Astrocyte (in vitro differentiated cells and primary cell): ENCODE results near the gene MTA1.

Experiments
- CTCF ChIP-seq: IDR thresholded peaks from 2 replicates; pipeline ENCODE4 v1.5.1; 2011; ENCODE audit warnings: low read depth, mild to moderate bottlenecking, inconsistent platforms, low read length, moderate library complexity; ENCODE audit not compliant: insufficient read depth
- EZH2 ChIP-seq: IDR thresholded peaks from 2 replicates; pipeline ENCODE4 v1.6.1; 2012; ENCODE audit warnings: mild to moderate bottlenecking, low read length, inconsistent platforms; ENCODE audit not compliant: insufficient read depth

GRCh38 chr14:105411985-105412770 is 7.4 kb upstream of the MTA1 start:
- no peak for TF ChIP-seq CTCF
- TF ChIP-seq EZH2, result no peak
